ENCODE measurements around the gene RIPK3.

Gene RIPK3

DNA sequence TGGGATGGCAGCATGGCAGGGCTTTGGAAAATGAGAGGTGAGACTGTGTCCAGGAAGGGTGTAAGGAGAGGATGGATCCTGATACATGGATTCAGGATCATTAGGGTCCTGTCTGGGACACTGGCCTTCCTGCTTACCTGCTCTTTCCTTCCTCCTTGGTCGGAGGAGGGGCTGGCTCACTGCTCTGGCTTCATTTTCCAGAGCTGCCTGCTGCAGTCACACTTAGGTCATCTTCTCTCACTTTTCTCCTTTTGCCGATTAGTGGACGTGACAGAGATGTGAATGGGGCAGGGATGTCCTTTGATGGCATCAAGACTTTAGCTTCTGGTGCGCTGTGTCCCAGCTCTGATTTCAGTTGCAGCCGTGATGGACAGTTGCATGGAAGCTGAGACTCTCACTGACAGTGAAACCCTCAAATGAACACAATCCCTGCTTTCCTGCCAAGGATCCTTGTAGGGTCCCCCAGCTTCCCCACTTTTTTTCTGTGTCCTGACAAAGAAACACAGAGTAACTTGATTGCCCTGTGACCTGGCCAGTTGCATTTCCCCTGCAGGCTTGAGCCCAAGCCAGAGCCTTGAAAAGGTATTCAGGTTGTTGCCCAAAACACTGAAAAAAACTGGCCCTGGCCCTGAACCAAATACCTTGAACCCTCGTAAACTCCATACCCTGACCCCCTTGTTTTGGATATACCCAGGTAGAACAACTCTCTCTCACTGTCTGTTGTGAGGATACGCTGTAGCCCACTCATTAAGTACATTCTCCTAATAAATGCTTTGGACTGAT is 31.3 kb downstream of the RIPK3 start:
- Histone ChIP-seq H3K9me3 (ENCODE audit: control insufficient read depth, low read length) (no peaks in the 10 kb centered on the region), H3K36me3 (ENCODE audit: control insufficient read depth, insufficient read depth, low read length, severe bottlenecking) (peaks cover 36% of the 10 kb centered on the region), H3K4me3 (ENCODE audit: low read length) (no peak overlapping the region), H3K9ac (ENCODE audit: low read length) (no peak overlapping the region), H3K4me1 (ENCODE audit: control insufficient read depth, insufficient read depth, low read length) (peaks cover 22% of the 10 kb centered on the region), H3K27me3 (replicated peaks; ENCODE audit: control insufficient read depth, insufficient read depth, low read length) (no peaks in the 10 kb centered on the region)
- no peak for DNase-seq (ENCODE audit: low read depth)

GRCh38 chr14:24307575-24308341 is 32.0 kb downstream of the RIPK3 start, which contains the start of gene CIDEB:
Gene CIDEB, minus strand, starts transcription at chr14:24307977. Its CDS starts 119 bp downstream, at chr14:24307858.
- Histone ChIP-seq H3K4me3 (ENCODE audit: low read length) (no peak within 1 kb of the TSS), H3K9me3 (ENCODE audit: control insufficient read depth, low read length) (no peaks in the 10 kb centered on the region), H3K36me3 (ENCODE audit: control insufficient read depth, insufficient read depth, low read length, severe bottlenecking) (peaks cover 43% of the 10 kb centered on the region), H3K27me3 (replicated peaks; ENCODE audit: control insufficient read depth, insufficient read depth, low read length) (no peaks in the 10 kb centered on the region), H3K9ac (ENCODE audit: low read length) (no peak within 1 kb of the TSS), H3K4me1 (ENCODE audit: control insufficient read depth, insufficient read depth, low read length) (peaks cover 22% of the 10 kb centered on the region)
- DNase-seq (ENCODE audit: low read depth), result peak; percentile 84

DNA sequence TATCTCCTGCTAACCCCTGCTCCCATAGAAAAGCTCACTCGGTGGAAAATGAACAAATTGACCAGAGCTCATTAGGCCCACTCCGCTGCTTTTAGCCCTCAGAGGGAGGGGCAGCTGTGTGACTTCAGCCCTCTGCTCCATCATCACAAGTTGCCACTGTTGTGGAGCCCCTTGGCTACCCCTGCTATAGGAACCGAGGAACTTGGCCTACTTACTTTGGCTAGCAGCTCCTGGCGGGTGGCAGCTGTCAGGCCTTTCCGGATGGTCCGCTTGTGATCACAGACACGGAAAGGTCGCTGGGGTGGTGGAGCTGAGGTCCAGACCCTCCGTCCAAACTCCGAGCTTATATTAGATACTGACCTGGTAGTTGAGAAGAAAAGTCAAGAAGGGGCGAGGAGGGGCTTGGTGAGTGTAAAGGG is 32.6 kb downstream of the RIPK3 start:
- H3K4me1 ChIP-seq (ENCODE audit: control insufficient read depth, insufficient read depth, low read length), result peaks cover 22% of the 10 kb centered on the region
- no peak overlapping the region for H3K9ac ChIP-seq (ENCODE audit: low read length)
- no peaks in the 10 kb centered on the region for H3K27me3 ChIP-seq (replicated peaks; ENCODE audit: control insufficient read depth, insufficient read depth, low read length)
- H3K36me3 ChIP-seq (ENCODE audit: control insufficient read depth, insufficient read depth, low read length, severe bottlenecking), result peaks cover 49% of the 10 kb centered on the region
- H3K4me3 ChIP-seq (ENCODE audit: low read length), result no peak overlapping the region
- DNase-seq (ENCODE audit: low read depth), result no peak
- H3K9me3 ChIP-seq (ENCODE audit: control insufficient read depth, low read length), result no peaks in the 10 kb centered on the region

GRCh38 chr14:24304019-24304387 is 35.8 kb downstream of the RIPK3 start:
- Histone ChIP-seq H3K9ac (ENCODE audit: low read length) (no peak overlapping the region), H3K4me1 (ENCODE audit: control insufficient read depth, insufficient read depth, low read length) (peaks cover 19% of the 10 kb centered on the region), H3K36me3 (ENCODE audit: control insufficient read depth, insufficient read depth, low read length, severe bottlenecking) (peaks cover 56% of the 10 kb centered on the region), H3K9me3 (ENCODE audit: control insufficient read depth, low read length) (no peaks in the 10 kb centered on the region), H3K27me3 (replicated peaks; ENCODE audit: control insufficient read depth, insufficient read depth, low read length) (no peaks in the 10 kb centered on the region), H3K4me3 (ENCODE audit: low read length) (no peak overlapping the region)
- DNase-seq (ENCODE audit: low read depth), result no peak

GRCh38 chr14:24300326-24300980 is 39.3 kb downstream of the RIPK3 start:
- Histone ChIP-seq H3K36me3 (ENCODE audit: control insufficient read depth, insufficient read depth, low read length, severe bottlenecking) (peaks cover 49% of the 10 kb centered on the region), H3K4me3 (ENCODE audit: low read length) (peak overlapping the region; percentile 96), H3K9me3 (ENCODE audit: control insufficient read depth, low read length) (no peaks in the 10 kb centered on the region), H3K9ac (ENCODE audit: low read length) (peak overlapping the region; percentile 96), H3K27me3 (replicated peaks; ENCODE audit: control insufficient read depth, insufficient read depth, low read length) (no peaks in the 10 kb centered on the region), H3K4me1 (ENCODE audit: control insufficient read depth, insufficient read depth, low read length) (peaks cover 23% of the 10 kb centered on the region)
- no peak for DNase-seq (ENCODE audit: low read depth)

- H3K4me1 ChIP-seq (ENCODE audit: control insufficient read depth, insufficient read depth, low read length), result peaks cover 23% of the 10 kb centered on the region
- no peaks in the 10 kb centered on the region for H3K9me3 ChIP-seq (ENCODE audit: control insufficient read depth, low read length)
- peak within 1 kb of the TSS; percentile 96 for H3K9ac ChIP-seq (ENCODE audit: low read length)
- peaks cover 48% of the 10 kb centered on the region for H3K36me3 ChIP-seq (ENCODE audit: control insufficient read depth, insufficient read depth, low read length, severe bottlenecking)
- peak within 1 kb of the TSS; percentile 96 for H3K4me3 ChIP-seq (ENCODE audit: low read length)
- peak; percentile 96 for DNase-seq (ENCODE audit: low read depth)
- H3K27me3 ChIP-seq (replicated peaks; ENCODE audit: control insufficient read depth, insufficient read depth, low read length), result no peaks in the 10 kb centered on the region
Observed at GRCh38 chr14:24299255-24300191, 40.3 kb downstream of the RIPK3 start, which contains the start of the genes DHRS1 and NOP9. Gene DHRS1, minus strand, starts transcription at chr14:24299780. Its CDS starts 674 bp downstream, at chr14:24299106. Gene NOP9, plus strand, starts transcription at chr14:24299850. Its CDS starts 105 bp downstream, at chr14:24299955.

DNA sequence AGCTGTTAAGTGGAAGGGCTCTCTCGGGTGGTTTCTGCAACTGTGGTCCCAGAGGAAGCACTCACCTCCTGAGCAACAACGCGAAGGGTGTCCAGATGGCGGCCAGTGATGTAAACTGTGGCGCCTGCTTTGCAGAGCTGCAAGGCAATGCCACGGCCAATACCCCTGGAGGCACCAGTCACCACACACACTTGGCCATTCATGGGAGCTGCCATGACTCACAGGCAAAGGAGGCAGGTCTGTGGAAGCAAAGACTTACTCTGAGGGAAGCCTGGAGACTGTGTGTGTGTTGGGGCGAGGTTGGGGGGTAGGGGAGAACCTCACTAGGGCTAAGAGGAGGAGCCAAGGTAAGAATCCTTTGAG is 40.9 kb downstream of the RIPK3 start:
- DNase-seq (ENCODE audit: low read depth), result peak; percentile 49
- Histone ChIP-seq H3K4me1 (ENCODE audit: control insufficient read depth, insufficient read depth, low read length) (peaks cover 23% of the 10 kb centered on the region), H3K9me3 (ENCODE audit: control insufficient read depth, low read length) (no peaks in the 10 kb centered on the region), H3K36me3 (ENCODE audit: control insufficient read depth, insufficient read depth, low read length, severe bottlenecking) (peaks cover 42% of the 10 kb centered on the region), H3K27me3 (replicated peaks; ENCODE audit: control insufficient read depth, insufficient read depth, low read length) (no peaks in the 10 kb centered on the region), H3K4me3 (ENCODE audit: low read length) (peak overlapping the region; percentile 96), H3K9ac (ENCODE audit: low read length) (peak overlapping the region; percentile 96)

DNA sequence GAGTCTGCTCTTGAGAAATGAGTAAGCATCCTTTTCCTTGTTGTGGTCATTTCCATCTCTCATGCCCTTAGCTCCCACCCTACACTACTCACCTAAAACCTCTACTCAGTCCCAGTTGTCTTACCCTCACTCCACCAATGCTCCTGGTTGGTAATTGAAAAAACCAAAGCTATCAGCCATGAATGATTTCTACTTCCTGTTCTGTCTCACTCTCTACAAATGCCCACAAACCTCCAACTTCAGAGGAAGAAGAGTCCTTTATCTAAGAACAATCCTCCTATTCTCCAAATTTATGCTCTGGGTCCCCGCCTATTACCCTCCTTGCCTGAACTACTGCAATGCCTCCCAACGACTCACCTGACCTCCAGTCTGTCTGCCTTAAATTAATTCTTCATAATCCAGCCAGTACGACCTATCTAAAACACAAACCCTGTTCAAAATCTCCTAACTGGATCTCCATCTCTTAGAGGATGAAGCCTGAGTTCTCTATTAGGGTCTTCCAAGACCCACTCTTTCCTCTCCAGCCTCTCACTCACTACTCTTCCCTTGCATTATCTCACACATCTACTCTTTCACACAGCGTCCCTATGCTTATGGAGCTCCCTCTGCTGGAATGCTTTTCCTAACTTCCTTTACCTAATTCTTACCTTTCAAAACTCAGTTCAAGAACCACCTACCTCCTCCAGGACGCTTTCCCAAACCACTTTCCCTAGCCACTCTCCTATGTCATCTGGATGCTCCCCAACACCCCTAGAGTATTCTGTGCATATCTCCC is 42.4 kb downstream of the RIPK3 start:
- H3K9ac ChIP-seq (ENCODE audit: low read length), result no peak overlapping the region
- peak; percentile 31 for DNase-seq (ENCODE audit: low read depth)

DNA sequence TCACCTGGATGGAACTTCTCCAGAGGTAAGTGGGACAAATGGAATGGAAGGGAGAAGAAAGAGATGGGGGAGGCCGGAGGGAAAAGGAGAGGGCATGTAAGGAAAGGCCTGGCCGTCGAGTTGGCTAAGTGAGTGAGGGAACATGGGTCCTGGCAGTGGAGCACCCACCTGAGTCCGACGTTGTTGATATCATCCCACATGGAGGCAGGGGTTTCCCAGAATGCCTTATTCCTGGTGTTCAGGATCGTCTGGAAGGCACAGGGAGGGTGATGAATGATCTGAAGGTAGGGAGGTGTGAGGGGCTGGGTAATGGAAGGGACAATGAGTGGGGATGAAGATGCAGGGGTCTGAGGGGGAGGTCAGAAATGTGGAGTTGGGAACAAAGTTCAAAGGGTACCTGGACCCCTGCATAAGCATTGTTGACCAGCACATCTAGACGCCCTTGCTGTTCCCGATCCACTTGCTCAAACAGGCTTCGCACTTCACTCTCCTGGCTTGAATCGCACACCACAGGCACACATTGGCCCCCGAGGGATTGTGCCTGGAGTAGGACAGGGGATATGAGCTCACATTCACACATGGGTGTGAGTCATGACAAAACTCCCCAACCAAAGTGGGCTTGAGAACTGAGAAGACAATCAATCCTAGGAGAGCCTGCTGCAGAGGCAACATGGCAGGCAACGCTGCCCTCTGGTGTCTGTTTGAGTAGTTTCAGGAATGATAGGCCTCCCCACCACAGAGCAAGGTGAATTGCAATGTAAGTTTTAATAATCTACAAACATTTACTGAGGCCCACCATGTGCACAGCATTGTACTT is 43.2 kb downstream of the RIPK3 start:
- Histone ChIP-seq H3K9me3 (ENCODE audit: control insufficient read depth, low read length) (no peaks in the 10 kb centered on the region), H3K4me1 (ENCODE audit: control insufficient read depth, insufficient read depth, low read length) (peaks cover 23% of the 10 kb centered on the region), H3K9ac (ENCODE audit: low read length) (peak overlapping the region; percentile 30), H3K36me3 (ENCODE audit: control insufficient read depth, insufficient read depth, low read length, severe bottlenecking) (peaks cover 35% of the 10 kb centered on the region), H3K27me3 (replicated peaks; ENCODE audit: control insufficient read depth, insufficient read depth, low read length) (no peaks in the 10 kb centered on the region), H3K4me3 (ENCODE audit: low read length) (no peak overlapping the region)
- DNase-seq (ENCODE audit: low read depth), result peak; percentile 90

More for the DNA sequence above, 42.4 kb downstream of the RIPK3 start:
- no peaks in the 10 kb centered on the region for H3K27me3 ChIP-seq (replicated peaks; ENCODE audit: control insufficient read depth, insufficient read depth, low read length)
- H3K4me1 ChIP-seq (ENCODE audit: control insufficient read depth, insufficient read depth, low read length), result peaks cover 23% of the 10 kb centered on the region
- H3K9me3 ChIP-seq (ENCODE audit: control insufficient read depth, low read length), result no peaks in the 10 kb centered on the region
- no peak overlapping the region for H3K4me3 ChIP-seq (ENCODE audit: low read length)
- H3K36me3 ChIP-seq (ENCODE audit: control insufficient read depth, insufficient read depth, low read length, severe bottlenecking), result peaks cover 35% of the 10 kb centered on the region

All from adipocyte (in vitro differentiated cells).